GM12874 (cell line): ENCODE results near the gene MTARC2.

Experiments
- TF ChIP-seq, protein P1 (sequence below): IDR thresholded peaks from 2 replicates; pipeline ENCODE4 v1.5.1; 2011; ENCODE audit warnings: low read depth, mild to moderate bottlenecking, control low read depth, low read length, moderate library complexity; ENCODE audit not compliant: insufficient read depth

Gene MTARC2

DNA sequence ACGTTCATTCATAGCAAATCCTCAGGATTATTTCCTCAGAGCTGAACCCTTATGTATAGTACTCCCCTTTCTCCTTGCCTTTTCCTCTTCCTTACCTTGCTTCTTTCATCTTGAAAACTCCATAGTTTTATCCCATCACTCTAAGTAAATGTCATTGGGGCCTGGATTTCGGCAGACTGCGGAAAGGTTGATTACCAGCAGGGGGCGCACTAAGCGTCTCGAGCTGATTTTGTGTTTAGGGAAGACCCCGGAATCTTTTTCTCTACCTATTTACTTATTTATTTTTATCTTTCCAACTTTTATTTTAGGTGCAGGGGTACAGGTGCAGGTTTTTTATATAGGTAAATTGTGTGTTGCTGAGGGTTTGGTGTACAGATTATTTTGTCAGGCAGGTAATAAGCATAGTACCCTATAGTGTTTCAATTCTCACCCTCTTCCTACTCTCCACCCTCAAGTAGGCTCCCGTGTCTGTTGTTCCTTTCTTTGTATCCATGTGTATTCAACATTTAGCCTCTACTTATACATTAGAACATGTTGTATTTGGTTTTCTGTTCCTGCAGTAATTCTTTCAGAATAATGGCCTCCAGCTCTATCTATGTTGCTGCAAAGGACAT is 27.2 kb downstream of the MTARC2 start:
- TF ChIP-seq, protein P1, sequence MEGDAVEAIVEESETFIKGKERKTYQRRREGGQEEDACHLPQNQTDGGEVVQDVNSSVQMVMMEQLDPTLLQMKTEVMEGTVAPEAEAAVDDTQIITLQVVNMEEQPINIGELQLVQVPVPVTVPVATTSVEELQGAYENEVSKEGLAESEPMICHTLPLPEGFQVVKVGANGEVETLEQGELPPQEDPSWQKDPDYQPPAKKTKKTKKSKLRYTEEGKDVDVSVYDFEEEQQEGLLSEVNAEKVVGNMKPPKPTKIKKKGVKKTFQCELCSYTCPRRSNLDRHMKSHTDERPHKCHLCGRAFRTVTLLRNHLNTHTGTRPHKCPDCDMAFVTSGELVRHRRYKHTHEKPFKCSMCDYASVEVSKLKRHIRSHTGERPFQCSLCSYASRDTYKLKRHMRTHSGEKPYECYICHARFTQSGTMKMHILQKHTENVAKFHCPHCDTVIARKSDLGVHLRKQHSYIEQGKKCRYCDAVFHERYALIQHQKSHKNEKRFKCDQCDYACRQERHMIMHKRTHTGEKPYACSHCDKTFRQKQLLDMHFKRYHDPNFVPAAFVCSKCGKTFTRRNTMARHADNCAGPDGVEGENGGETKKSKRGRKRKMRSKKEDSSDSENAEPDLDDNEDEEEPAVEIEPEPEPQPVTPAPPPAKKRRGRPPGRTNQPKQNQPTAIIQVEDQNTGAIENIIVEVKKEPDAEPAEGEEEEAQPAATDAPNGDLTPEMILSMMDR, result peak; percentile 67

- TF ChIP-seq, protein P1, result no peak
These were observed 28.1 kb downstream of the MTARC2 start for GRCh38 chr1:220776254-220776653.

DNA sequence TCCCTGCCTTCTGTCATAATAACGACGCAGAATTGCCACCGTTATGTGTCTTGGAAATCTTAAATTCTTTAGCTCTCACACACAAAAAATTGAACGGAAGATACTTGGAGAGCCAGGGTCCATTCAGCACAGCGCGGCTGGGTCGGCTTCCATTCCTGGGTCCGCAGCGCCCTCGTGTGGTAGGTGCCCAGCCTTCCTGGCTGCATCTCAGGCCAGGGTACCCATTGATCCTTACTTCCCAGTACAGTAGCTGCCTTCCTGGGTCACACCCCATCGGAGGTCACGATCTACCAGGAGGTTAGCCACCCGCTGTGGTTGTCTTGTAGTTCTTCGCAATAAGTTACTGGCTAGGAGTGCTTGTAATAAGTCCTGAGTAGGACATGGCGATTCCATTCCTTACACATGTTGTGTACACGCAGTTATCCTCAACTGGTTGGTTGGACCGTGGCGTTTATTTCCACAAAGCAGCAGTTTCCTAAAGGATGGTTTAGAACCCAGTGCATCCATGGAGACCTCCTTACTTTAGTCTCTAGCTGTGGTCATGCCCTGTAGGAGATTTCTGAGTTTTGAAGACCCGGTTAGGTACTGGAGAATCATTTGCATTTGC is 28.7 kb downstream of the MTARC2 start:
- TF ChIP-seq, protein P1, result peak; percentile 88

DNA sequence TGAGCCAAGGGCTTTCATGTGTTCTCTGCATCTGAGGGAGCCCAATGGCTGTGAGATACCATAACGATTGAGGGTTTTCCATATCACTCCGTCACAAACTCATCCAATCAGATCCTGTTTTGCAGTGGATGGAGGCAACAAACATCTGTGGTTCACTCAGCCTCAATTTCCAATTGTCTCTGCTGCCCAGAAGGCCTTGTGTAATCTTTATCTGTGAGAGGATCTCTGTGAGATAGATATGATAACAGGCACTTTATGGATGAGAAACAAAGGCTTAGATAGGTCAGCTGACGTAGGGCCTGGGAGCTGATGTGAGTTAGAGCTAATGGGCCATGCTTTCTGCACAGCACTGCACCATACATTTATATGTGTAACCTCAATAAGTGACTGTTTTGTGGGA is 35.3 kb downstream of the MTARC2 start:
- TF ChIP-seq, protein P1, result no peak

- TF ChIP-seq, protein P1, result no peak
These were observed 36.6 kb downstream of the MTARC2 start for GRCh38 chr1:220784751-220785150.

GRCh38 chr1:220785166-220786056 is 37.3 kb downstream of the MTARC2 start:
- TF ChIP-seq, protein P1, result no peak

- TF ChIP-seq, protein P1, result no peak
These were observed 37.9 kb downstream of the MTARC2 start for GRCh38 chr1:220786057-220786336.
